Neural crest cell (in vitro differentiated cells): ENCODE data around the gene PLTP. TPM values are rescaled to one million over a fixed set of nuclear protein-coding genes. Genes with fewer than 3 reads are reported as not detected.

Source experiments
- DNase-seq: peaks from one replicate; pipeline ENCODE4 v3.0.0; 2021; ENCODE audit warnings: low read depth, mixed read lengths, low spot score
- H3K27ac Mint-ChIP-seq: one replicate; pipeline ENCODE4 v1.8.0; 2021; ENCODE audit warnings: mild to moderate bottlenecking, mixed read lengths; ENCODE audit not compliant: unreplicated experiment
- H3K27me3 Mint-ChIP-seq: 2 replicates; pipeline ENCODE4 v1.8.0; 2021; ENCODE audit warnings: low read depth, mild to moderate bottlenecking, mixed read lengths
- H3K36me3 Mint-ChIP-seq: 2 replicates; pipeline ENCODE4 v1.8.0; 2021; ENCODE audit warnings: low read depth, mild to moderate bottlenecking, mixed read lengths
- H3K4me1 Mint-ChIP-seq: 2 replicates; pipeline ENCODE4 v1.8.0; 2021; ENCODE audit warnings: mixed read lengths
- H3K4me3 Mint-ChIP-seq: one replicate; pipeline ENCODE4 v1.8.0; 2021; ENCODE audit warnings: mild to moderate bottlenecking, mixed read lengths
- H3K9me3 Mint-ChIP-seq: 2 replicates; pipeline ENCODE4 v1.8.0; 2021; ENCODE audit warnings: mixed read lengths
- CTCF ChIP-seq: fragments of 200-600 bp; sonication (generic); conservative IDR thresholded peaks from 2 replicates; pipeline ENCODE4 v1.5.0; 2021; ENCODE audit warnings: antibody characterized with exemption, mild to moderate bottlenecking
- total RNA-seq: library from RNA; stranded (reverse); gene quantifications from 2 replicates; pipeline ENCODE4 v1.2.1, GENCODE V29; 2021

PLTP gene
- total RNA-seq, 1 donor from 2014 or later, result 61.0 TPM

DNA sequence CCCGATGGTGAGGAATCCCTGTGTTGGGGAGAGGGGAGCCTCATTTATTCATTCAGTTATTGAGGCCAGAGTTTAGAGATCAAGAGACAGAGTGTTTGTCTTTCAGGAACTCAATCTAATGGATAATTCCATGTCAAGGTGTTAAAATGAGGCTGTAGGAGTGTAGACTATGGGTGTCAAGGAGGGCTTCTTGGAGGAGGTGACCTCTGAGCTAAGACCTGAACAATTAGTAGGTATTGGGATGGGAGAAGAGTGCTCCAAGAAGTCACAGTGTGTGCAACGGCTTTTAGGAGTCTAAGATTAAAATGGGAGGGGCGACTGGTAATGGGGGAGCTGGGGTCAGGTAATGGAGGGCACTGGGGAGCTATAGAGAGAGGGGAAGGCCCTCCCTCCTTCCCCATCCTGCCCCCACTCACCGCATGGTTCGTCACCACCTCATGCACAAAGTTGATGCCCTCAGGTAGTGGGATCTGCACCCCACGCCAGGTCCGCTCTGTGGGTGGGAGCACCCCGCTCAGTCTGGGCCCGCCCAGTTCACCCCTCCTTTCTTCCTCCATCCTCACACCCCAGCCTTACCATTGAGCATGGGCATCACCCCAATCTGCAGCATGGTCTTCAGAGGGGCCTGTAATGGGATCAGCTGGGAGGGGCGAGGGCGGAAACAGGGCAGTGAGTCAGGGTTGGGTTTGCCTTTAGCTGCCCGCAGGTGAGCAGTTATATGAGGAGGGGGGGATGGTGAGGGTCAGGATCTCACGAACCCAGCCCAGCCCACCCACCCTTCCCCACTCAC is 12.7 kb downstream of the PLTP start:
- H3K27ac Mint-ChIP-seq, result no peak overlapping the region
- H3K27me3 Mint-ChIP-seq, result no peaks in the 10 kb centered on the region
- no peak overlapping the region for H3K4me3 Mint-ChIP-seq
- no peak for TF ChIP-seq CTCF
- peaks cover under 1% of the 10 kb centered on the region for H3K4me1 Mint-ChIP-seq
- H3K36me3 Mint-ChIP-seq, result no peaks in the 10 kb centered on the region
- DNase-seq, result no peak
- no peaks in the 10 kb centered on the region for H3K9me3 Mint-ChIP-seq

DNA sequence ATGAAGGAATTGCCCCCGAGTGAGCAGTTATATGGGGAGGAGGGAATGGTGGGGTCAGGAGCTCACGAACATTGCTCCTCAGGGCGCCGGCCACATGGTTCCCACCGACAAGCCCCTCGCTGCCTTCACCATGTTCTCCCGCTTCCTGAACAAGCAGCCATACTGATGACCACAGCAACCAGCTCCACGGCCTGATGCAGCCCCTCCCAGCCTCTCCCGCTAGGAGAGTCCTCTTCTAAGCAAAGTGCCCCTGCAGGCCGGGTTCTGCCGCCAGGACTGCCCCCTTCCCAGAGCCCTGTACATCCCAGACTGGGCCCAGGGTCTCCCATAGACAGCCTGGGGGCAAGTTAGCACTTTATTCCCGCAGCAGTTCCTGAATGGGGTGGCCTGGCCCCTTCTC is 13.7 kb downstream of the PLTP start:
- no peaks in the 10 kb centered on the region for H3K27me3 Mint-ChIP-seq
- DNase-seq, result no peak
- no peak overlapping the region for H3K4me3 Mint-ChIP-seq
- no peak for TF ChIP-seq CTCF
- no peaks in the 10 kb centered on the region for H3K36me3 Mint-ChIP-seq
- no peaks in the 10 kb centered on the region for H3K9me3 Mint-ChIP-seq
- peaks cover 5% of the 10 kb centered on the region for H3K4me1 Mint-ChIP-seq
- no peak overlapping the region for H3K27ac Mint-ChIP-seq

DNA sequence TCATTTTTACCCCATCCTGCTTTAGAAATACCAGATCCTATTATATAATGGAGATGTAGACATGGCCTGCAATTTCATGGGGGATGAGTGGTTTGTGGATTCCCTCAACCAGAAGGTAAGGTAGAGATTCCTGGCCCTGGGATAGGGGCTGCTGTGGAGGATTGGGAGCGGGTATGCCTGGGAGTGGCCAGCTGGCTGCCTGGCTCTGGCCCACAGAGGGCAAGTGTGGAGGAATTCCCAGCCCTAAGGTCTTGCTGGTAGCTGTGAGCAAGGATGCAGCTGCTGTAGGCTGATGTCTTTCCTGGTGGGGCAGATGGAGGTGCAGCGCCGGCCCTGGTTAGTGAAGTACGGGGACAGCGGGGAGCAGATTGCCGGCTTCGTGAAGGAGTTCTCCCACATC is 14.3 kb downstream of the PLTP start:
- Mint-ChIP-seq H3K4me3 (no peak overlapping the region), H3K27ac (no peak overlapping the region), H3K4me1 (peaks cover 6% of the 10 kb centered on the region), H3K27me3 (peaks cover under 1% of the 10 kb centered on the region), H3K9me3 (no peaks in the 10 kb centered on the region), H3K36me3 (no peaks in the 10 kb centered on the region)
- no peak for DNase-seq
- no peak for TF ChIP-seq CTCF

DNA sequence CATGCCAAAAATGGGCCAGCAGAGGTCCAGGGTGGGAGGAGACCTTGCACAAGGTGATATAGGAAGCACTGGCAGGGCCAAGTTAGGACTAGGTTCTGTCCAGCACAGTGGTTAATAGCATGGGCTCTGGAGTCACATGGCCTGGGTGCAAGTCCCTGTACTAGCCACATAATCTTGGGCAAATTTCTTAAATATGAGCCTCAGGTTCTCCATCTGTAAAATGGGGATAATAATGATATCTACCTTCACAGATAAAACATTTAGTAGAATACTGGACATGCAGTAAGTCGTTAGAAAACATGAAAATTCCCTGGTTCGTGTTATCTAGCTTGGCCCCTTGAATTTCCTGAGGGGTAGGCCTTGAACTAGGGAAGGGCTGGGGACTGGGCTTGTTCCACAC is 14.7 kb downstream of the PLTP start:
- Mint-ChIP-seq H3K4me3 (no peak overlapping the region), H3K36me3 (no peaks in the 10 kb centered on the region), H3K9me3 (no peaks in the 10 kb centered on the region), H3K4me1 (peaks cover 10% of the 10 kb centered on the region), H3K27me3 (peaks cover 4% of the 10 kb centered on the region), H3K27ac (no peak overlapping the region)
- TF ChIP-seq CTCF, result no peak
- no peak for DNase-seq

DNA sequence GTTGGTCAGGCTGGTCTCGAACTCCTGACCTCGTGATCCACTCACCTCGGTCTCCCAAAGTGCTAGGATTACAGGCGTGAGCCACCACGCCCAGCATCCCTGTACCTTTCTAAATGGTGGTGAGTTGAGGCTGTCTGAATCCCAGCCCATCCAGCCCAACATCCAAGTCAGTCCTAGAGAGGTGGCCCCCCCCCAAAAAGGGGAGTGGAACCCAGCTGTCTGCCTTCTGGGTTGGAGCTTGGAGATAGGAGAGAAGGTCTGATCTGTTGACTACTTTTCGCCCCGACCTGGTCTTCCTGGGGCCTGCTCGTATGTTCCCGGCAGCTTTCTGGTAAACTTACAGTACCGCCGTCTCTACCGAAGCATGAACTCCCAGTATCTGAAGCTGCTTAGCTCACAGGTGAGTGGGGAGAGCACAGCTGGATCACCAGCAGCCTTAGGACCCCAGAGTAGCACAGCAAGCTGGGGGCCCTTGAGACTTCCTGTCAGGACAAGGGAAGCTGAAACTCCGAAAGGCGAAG is 15.3 kb downstream of the PLTP start:
- no peak overlapping the region for H3K4me3 Mint-ChIP-seq
- no peak for TF ChIP-seq CTCF
- no peak for DNase-seq
- no peak overlapping the region for H3K27ac Mint-ChIP-seq
- H3K27me3 Mint-ChIP-seq, result peaks cover 6% of the 10 kb centered on the region
- no peaks in the 10 kb centered on the region for H3K36me3 Mint-ChIP-seq
- no peaks in the 10 kb centered on the region for H3K9me3 Mint-ChIP-seq
- peaks cover 14% of the 10 kb centered on the region for H3K4me1 Mint-ChIP-seq
